GM21447 (cell line): ENCODE results near the gene CNTN5.

Experiments used
- ATAC-seq: cut with Tn5 transposase; IDR thresholded peaks from one replicate; pipeline ENCODE4 v1.9.1; 2021; ENCODE audit not compliant: unreplicated experiment

Gene CNTN5

GRCh38 chr11:99371257-99371656 lies 350.5 kb downstream of the CNTN5 start:
- ATAC-seq = no peak

GRCh38 chr11:99376463-99376862 lies 355.7 kb downstream of the CNTN5 start:
- ATAC-seq = no peak

GRCh38 chr11:99383648-99384245 lies 363.0 kb downstream of the CNTN5 start:
- no peak for ATAC-seq

GRCh38 chr11:99391245-99391644 lies 370.5 kb downstream of the CNTN5 start:
- ATAC-seq = no peak

GRCh38 chr11:99406345-99406744 lies 385.6 kb downstream of the CNTN5 start:
- no peak for ATAC-seq

- no peak for ATAC-seq
Observed at GRCh38 chr11:99410636-99411035, 389.9 kb downstream of the CNTN5 start.

- no peak for ATAC-seq
Observed at GRCh38 chr11:99418927-99419720, 398.4 kb downstream of the CNTN5 start.

GRCh38 chr11:99419991-99420390 lies 399.2 kb downstream of the CNTN5 start:
- no peak for ATAC-seq

GRCh38 chr11:99422581-99423427 lies 402.1 kb downstream of the CNTN5 start:
- no peak for ATAC-seq

GRCh38 chr11:99423428-99423983 lies 402.8 kb downstream of the CNTN5 start:
- ATAC-seq = no peak

GRCh38 chr11:99424313-99425084 lies 403.8 kb downstream of the CNTN5 start:
- ATAC-seq = no peak

GRCh38 chr11:99425596-99425995 lies 404.8 kb downstream of the CNTN5 start:
- ATAC-seq = no peak

- ATAC-seq = no peak
Observed at GRCh38 chr11:99432677-99433076, 411.9 kb downstream of the CNTN5 start.

- ATAC-seq = no peak
Observed at GRCh38 chr11:99443276-99443675, 422.5 kb downstream of the CNTN5 start.

GRCh38 chr11:99446400-99446799 lies 425.7 kb downstream of the CNTN5 start:
- no peak for ATAC-seq

- ATAC-seq = no peak
Observed at GRCh38 chr11:99449345-99449744, 428.6 kb downstream of the CNTN5 start.

GRCh38 chr11:99452075-99452474 lies 431.3 kb downstream of the CNTN5 start:
- no peak for ATAC-seq

GRCh38 chr11:99461913-99462312 lies 441.2 kb downstream of the CNTN5 start:
- no peak for ATAC-seq

GRCh38 chr11:99464985-99465384 lies 444.2 kb downstream of the CNTN5 start:
- no peak for ATAC-seq

GRCh38 chr11:99489581-99489980 lies 468.8 kb downstream of the CNTN5 start:
- no peak for ATAC-seq

GRCh38 chr11:99494065-99494464 lies 473.3 kb downstream of the CNTN5 start:
- ATAC-seq = no peak
